NT2/D1 (cell line): ENCODE results near the gene FRMD7.
"Not testable (repeated sequence)": the region's sequence is repeated elsewhere in the genome, so short reads cannot be mapped to it uniquely, and the experiment has no call there.

Source experiments
- DNase-seq: peaks from one replicate; pipeline ENCODE4 v3.0.0-alpha.2; 2011; ENCODE audit warnings: low read depth, low spot score
- H3K27me3 ChIP-seq: 2 replicates; pipeline ENCODE4 v1.6.0; 2011; ENCODE audit warnings: mild to moderate bottlenecking; ENCODE audit not compliant: insufficient read length, insufficient read depth
- H3K36me3 ChIP-seq: 2 replicates; pipeline ENCODE4 v1.6.1; 2011; ENCODE audit warnings: mild to moderate bottlenecking, low read length, mixed read lengths; ENCODE audit not compliant: insufficient read depth, insufficient read length
- H3K4me1 ChIP-seq: 2 replicates; pipeline ENCODE4 v1.5.1; 2011; ENCODE audit not compliant: insufficient read depth, insufficient read length
- H3K4me3 ChIP-seq: 2 replicates; pipeline ENCODE4 v1.5.1; 2011; ENCODE audit warnings: low read depth; ENCODE audit not compliant: insufficient read length
- H3K9ac ChIP-seq: 2 replicates; pipeline ENCODE4 v1.6.0; 2011; ENCODE audit warnings: low read depth; ENCODE audit not compliant: insufficient read length
- H3K9me3 ChIP-seq: 2 replicates; pipeline ENCODE4 v1.5.1; 2011; ENCODE audit warnings: mild to moderate bottlenecking, low read length; ENCODE audit not compliant: insufficient read depth
- SUZ12 ChIP-seq: IDR thresholded peaks from 2 replicates; pipeline ENCODE4 v1.6.1; 2011; ENCODE audit not compliant: insufficient read length, insufficient read depth; ENCODE audit errors: extremely low read depth
- YY1 ChIP-seq: IDR thresholded peaks from 2 replicates; pipeline ENCODE4 v1.6.1; 2011; ENCODE audit not compliant: insufficient read length, insufficient read depth
- ZNF274 ChIP-seq: IDR thresholded peaks from 2 replicates; pipeline ENCODE4 v1.6.1; 2011; ENCODE audit warnings: mild to moderate bottlenecking, low read depth, low read length

FRMD7 gene, protein sequence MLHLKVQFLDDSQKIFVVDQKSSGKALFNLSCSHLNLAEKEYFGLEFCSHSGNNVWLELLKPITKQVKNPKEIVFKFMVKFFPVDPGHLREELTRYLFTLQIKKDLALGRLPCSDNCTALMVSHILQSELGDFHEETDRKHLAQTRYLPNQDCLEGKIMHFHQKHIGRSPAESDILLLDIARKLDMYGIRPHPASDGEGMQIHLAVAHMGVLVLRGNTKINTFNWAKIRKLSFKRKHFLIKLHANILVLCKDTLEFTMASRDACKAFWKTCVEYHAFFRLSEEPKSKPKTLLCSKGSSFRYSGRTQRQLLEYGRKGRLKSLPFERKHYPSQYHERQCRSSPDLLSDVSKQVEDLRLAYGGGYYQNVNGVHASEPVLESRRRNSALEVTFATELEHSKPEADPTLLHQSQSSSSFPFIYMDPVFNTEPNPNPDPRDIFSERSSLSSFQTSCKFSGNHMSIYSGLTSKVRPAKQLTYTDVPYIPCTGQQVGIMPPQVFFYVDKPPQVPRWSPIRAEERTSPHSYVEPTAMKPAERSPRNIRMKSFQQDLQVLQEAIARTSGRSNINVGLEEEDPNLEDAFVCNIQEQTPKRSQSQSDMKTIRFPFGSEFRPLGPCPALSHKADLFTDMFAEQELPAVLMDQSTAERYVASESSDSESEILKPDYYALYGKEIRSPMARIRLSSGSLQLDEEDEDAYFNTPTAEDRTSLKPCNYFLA

DNA sequence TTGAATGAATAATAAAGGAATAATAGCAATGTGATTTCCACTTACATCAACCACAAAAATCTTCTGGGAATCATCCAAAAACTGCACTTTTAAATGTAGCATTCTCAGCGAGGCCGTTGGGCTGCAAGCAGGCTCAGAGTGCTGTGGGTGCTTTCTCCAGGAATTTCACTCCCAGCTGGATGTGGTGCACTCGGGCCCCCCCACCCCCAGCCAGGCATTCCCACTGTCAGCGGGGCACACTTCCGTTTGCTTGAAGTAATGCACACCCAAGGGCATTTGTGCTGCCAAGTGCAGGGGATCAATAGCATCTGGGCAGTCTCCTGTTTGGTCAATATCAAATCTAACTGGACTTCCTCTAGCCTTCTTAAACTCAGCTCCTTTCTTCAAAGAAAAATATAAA lies at the start of gene FRMD7:
Gene FRMD7 (minus strand): TSS at position 278 of the 400 bp plus-strand sequence. CDS start 176 bp downstream, at position 102.
- no peak within 1 kb of the TSS for H3K9ac ChIP-seq
- H3K27me3 ChIP-seq: no peaks in the 10 kb centered on the region
- TF ChIP-seq SUZ12 (no peak), ZNF274 (no peak), YY1 (no peak)
- no peaks in the 10 kb centered on the region for H3K4me1 ChIP-seq
- H3K4me3 ChIP-seq: no peak within 1 kb of the TSS
- H3K36me3 ChIP-seq: no peaks in the 10 kb centered on the region
- no peak for DNase-seq
- H3K9me3 ChIP-seq: no peaks in the 10 kb centered on the region

DNA sequence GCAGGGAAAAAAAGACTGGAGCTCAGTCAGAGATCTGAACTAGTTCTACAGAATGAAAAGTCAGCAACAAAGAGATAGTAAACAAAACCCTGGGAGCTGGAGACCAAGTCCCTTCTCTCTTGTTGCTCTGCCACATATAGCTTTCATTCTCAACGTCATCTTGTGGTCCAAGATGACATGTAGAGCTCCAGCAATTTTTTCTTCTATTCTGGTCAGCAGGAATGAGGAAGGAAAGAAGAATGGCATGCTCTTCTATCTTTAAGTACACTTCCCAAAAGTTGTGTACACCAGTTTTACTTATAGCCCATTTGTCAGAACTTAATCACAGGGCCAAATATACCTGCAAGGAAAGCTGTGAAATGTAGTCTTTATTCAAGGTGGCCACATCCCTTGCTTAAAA lies 45.8 kb upstream of the FRMD7 start:
- H3K27me3 ChIP-seq: no peaks in the 10 kb centered on the region
- H3K36me3 ChIP-seq: no peaks in the 10 kb centered on the region
- TF ChIP-seq ZNF274: no peak
- no peak for TF ChIP-seq YY1
- no peak for TF ChIP-seq SUZ12
- no peaks in the 10 kb centered on the region for H3K4me1 ChIP-seq
- no peak overlapping the region for H3K9ac ChIP-seq
- DNase-seq: no peak
- no peaks in the 10 kb centered on the region for H3K9me3 ChIP-seq
- H3K4me3 ChIP-seq: no peak overlapping the region

DNA sequence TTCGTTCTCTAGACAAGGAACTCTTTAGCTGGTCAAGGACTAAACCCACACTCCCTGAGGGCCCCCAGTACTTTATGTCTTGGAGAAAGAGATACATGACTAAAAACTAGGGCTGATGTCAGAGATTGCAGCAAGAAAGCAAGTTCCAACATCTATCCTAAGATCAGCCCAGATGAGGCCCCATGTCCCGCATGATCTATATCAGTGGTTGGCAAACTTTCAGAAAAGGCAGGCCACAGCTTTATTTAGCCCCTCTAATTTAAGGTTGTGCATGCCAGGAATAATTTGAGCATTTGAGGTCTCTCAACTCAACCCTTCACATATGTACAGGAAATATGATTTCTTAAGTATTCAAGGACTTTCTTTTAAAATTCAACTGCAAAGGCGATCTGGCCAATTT lies 44.1 kb upstream of the FRMD7 start:
- Histone ChIP-seq H3K27me3 (no peaks in the 10 kb centered on the region), H3K9me3 (no peaks in the 10 kb centered on the region), H3K36me3 (no peaks in the 10 kb centered on the region), H3K4me1 (no peaks in the 10 kb centered on the region), H3K9ac (no peak overlapping the region), H3K4me3 (no peak overlapping the region)
- no peak for DNase-seq
- no peak for TF ChIP-seq SUZ12
- TF ChIP-seq YY1: no peak
- TF ChIP-seq ZNF274: no peak

DNA sequence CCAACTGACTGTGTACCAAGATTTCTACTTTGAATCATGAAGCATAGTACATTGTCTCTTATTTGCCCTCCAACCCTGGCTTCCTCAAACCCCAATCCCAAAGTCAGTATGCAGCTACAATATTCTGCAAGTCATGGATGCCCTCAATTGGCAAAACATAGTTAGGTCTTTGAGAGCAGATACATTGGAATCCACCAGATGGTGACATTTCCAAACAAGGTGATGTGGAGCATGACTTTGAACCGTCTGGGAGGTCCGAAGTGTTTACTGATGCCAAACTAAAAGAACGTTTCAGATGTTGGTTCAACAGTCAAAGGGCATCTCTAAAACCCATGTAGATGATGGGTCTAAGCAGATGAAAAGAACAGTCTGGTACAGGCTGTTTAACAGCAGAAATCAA lies 43.7 kb upstream of the FRMD7 start:
- no peak overlapping the region for H3K9ac ChIP-seq
- H3K9me3 ChIP-seq: no peaks in the 10 kb centered on the region
- no peaks in the 10 kb centered on the region for H3K27me3 ChIP-seq
- H3K36me3 ChIP-seq: no peaks in the 10 kb centered on the region
- H3K4me3 ChIP-seq: no peak overlapping the region
- no peak for DNase-seq
- TF ChIP-seq SUZ12 (no peak), YY1 (no peak), ZNF274 (no peak)
- no peaks in the 10 kb centered on the region for H3K4me1 ChIP-seq

DNA sequence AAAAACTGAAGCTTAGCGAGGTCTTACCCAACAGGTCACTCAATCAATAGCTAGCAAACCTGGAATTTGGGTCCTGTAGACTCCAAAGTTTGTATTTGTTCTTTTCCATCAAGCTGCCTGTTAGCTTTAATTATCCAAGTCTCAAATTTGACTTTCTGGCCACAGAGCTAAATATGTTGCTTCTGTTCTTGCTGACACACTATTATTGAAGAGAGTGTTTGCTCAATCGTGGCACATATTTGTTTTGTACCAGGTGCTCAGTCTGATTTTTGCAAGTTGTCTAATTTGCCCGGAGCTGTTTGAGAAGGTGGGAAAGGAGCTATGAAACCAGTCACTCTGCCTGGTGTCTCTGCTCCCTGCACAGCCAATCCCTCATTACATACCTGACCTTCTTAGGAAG lies 41.7 kb upstream of the FRMD7 start:
- Histone ChIP-seq H3K9me3 (peaks cover 8% of the 10 kb centered on the region), H3K4me1 (no peaks in the 10 kb centered on the region), H3K9ac (no peak overlapping the region), H3K36me3 (no peaks in the 10 kb centered on the region), H3K27me3 (no peaks in the 10 kb centered on the region), H3K4me3 (no peak overlapping the region)
- TF ChIP-seq SUZ12 (no peak), ZNF274 (no peak), YY1 (no peak)
- no peak for DNase-seq

DNA sequence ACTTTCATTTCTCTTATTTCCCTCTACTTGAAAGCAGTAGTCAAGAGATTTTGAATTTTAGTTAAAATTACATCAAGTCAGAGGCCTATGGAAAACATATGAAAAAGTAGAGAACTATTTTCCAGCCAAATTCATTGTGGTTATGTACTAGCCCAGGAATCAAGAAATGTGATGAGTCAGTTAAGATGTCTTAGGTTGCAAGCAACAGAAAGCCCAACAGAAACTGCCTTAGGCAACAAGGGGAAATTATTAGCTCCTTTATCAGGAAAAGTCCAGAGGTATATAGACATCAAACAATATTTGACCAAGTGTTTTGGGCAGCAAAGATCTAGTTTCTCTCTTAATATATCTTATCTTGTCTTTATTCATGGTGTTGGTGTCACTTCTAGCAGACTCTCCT lies 37.8 kb upstream of the FRMD7 start:
- Histone ChIP-seq H3K9ac (no peak overlapping the region), H3K36me3 (no peaks in the 10 kb centered on the region), H3K4me3 (no peak overlapping the region), H3K4me1 (no peaks in the 10 kb centered on the region), H3K27me3 (no peaks in the 10 kb centered on the region), H3K9me3 (peaks cover 9% of the 10 kb centered on the region)
- TF ChIP-seq SUZ12: no peak
- no peak for TF ChIP-seq ZNF274
- no peak for TF ChIP-seq YY1
- no peak for DNase-seq

DNA sequence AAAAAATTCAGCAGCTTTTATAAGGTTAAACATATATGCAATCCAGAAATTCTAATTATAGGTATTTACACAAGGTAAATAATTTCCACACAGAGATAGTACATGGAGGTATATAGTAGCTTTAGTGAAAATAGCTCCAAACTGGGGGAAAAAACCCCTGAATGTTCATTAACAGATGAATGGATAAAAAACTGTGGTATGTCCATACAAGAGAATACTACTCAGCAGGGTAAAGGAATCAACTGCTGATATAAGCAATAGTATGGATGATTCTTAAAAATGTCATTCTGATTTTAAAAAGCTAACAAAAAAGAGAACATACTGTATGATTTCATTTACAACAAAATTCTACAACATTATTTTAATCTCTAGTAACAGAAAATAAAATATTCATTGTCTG lies 37.2 kb upstream of the FRMD7 start:
- Histone ChIP-seq H3K36me3 (no peaks in the 10 kb centered on the region), H3K4me3 (no peak overlapping the region), H3K27me3 (no peaks in the 10 kb centered on the region), H3K4me1 (no peaks in the 10 kb centered on the region), H3K9ac (no peak overlapping the region), H3K9me3 (peaks cover 9% of the 10 kb centered on the region)
- DNase-seq: no peak
- no peak for TF ChIP-seq YY1

DNA sequence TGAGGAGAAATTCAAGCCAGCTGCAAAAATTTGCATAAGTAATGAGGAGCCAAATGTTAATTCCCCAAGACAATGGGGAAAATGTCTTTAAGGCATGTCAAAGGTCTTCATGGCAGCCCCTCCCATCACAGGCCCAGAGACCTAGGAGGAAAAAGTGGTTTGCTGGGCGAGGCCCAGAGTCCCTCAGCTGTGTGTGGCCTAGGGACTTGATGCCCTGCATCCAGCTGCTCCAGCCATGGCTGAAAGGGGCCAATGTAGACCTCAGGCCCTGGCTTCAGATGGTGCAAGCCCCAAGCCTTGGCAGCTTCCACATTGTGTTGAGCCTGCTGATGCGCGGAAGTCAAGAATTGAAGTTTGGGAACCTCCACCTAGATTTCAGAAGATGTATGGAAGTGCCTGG lies 35.3 kb upstream of the FRMD7 start:
- H3K27me3 ChIP-seq, H3K4me1 ChIP-seq, H3K9me3 ChIP-seq, H3K9ac ChIP-seq, H3K4me3 ChIP-seq, DNase-seq, H3K36me3 ChIP-seq: not testable (repeated sequence)
